HG02981 (cell line): Measurements from ENCODE around the gene IKBKE.
"Not testable (repeated sequence)": the region's sequence is repeated elsewhere in the genome, so short reads cannot be mapped to it uniquely, and the experiment has no call there.

Experiments
- ATAC-seq: cut with Tn5 transposase; IDR thresholded peaks from one replicate; pipeline ENCODE4 v1.9.1; 2021; ENCODE audit warnings: mild to moderate bottlenecking, moderate library complexity; ENCODE audit not compliant: unreplicated experiment

IKBKE gene

DNA sequence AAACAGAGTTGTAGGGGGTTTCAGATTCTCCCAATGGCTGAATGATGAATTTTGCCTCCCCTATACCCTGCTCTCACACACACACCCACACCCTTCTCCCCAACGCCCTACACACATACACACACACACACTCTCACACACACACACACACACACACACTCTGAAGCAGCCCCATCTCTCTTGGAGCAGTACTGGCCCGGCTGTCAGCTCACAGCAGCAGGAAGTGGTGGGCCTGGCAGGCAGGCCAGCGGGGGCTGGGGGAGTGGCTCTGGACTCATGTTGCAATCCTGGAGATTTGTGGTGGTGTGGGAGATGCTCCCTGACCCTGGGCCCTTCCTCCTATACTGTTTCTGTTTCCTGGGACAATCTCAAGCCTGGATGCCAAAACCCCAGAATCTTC is 2.2 kb downstream of the IKBKE start:
- no peak for ATAC-seq

DNA sequence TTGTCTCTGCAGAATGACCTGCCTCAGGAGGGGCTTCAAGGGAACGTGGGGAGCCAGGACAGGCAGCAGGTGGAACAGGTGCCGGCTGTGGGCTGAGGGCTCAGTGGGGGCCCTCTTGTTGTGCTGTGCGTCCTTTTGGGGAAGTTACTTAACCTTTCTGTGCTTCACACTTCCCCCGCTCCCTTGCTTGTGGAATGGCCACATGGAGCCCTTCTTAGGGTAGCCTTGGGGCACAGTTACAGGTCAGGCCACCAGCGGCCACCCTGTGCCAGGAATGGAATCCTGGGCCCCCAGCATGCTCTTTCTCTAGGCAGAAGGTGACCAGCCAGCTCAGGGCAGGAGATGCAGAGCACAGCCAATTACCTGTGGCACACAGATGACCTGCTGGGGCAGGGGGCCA is 2.6 kb downstream of the IKBKE start:
- no peak for ATAC-seq

DNA sequence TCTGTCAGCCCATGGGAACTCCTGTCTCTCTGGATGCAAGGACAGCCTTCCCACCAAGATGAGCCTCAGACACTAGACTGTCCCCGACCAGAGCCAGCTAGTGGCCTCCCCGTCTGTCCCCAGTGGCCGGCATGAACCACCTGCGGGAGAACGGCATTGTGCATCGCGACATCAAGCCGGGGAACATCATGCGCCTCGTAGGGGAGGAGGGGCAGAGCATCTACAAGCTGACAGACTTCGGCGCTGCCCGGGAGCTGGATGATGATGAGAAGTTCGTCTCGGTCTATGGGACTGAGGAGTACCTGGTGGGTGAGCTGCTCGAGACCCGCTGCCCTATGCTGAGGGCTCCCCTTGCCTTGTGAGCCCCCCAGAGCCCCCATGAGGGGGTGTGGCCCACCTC is 5.8 kb downstream of the IKBKE start:
- ATAC-seq: no peak

DNA sequence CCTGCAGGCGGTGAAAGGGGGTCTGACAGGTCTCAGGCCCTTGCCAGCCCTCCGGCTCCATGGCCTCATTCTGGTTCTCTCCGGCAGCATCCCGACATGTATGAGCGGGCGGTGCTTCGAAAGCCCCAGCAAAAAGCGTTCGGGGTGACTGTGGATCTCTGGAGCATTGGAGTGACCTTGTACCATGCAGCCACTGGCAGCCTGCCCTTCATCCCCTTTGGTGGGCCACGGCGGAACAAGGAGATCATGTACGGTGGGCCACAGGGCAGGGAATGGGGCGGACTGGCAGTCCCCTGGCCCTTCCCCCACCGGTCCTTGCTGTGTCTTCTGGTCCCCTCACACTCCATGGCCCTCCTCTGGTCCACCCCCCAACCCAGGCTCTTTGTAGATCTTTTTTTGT is 6.3 kb downstream of the IKBKE start:
- no peak for ATAC-seq

DNA sequence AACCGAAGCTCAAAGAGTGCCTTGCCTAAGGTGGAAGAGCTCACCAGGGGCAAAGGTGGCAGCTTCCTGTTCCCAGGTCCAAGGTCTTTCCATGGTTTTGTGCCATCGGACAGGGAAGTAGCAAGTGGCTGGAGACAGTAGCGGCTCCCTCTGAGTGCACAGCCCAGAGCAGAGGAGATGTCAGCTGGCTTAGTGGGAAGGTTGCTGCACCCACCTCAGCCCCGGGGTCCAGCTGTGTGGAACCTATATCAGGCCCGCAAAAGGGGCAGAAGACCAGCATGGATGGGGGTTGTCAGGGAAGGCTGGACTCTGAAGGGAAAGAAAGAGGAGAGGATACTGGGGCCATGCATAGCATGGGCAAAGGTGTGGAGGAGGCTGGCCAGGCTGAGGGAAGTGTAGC is 6.8 kb downstream of the IKBKE start:
- no peak for ATAC-seq

DNA sequence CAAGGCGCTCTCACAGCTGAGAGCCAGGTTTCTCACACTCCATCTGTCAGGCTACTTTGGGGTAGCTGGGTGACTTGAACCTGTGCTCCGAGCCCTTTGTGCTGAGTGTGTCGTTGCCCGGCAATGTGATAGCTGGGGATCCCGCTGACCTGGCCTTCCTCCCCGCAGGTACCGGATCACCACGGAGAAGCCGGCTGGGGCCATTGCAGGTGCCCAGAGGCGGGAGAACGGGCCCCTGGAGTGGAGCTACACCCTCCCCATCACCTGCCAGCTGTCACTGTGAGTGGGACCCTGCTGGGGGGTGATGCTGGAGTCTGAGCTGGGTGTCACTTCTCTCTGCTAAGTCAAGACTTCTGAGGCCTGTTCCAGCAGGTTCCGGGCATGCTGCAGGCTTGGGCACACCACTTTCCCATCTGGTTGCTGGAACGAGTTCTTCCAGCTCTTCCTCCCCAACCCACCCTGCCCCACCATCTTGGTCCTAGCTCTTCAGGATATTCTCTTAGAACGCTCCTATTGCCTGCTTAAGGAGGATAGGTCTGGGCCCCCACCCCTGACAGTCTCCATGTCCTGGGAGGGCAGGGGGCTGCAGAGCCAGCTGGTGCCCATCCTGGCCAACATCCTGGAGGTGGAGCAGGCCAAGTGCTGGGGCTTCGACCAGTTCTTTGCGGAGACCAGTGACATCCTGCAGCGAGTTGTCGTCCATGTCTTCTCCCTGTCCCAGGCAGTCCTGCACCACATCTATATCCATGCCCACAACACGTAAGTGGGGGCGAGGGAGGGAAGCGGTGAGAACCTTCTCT is 7.5 kb downstream of the IKBKE start:
- no peak for ATAC-seq

DNA sequence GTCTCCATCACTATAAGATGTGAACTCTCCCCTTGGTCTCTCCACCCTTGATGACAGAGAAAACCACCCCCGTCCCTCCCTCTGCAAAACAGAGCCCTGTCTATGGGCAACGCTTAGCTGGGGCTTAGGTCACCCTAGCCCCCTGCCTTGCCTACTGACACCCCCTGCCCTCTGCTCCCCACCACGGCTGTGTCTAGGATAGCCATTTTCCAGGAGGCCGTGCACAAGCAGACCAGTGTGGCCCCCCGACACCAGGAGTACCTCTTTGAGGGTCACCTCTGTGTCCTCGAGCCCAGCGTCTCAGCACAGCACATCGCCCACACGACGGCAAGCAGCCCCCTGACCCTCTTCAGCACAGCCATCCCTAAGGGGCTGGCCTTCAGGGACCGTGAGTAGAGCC is 8.5 kb downstream of the IKBKE start:
- ATAC-seq: no peak

DNA sequence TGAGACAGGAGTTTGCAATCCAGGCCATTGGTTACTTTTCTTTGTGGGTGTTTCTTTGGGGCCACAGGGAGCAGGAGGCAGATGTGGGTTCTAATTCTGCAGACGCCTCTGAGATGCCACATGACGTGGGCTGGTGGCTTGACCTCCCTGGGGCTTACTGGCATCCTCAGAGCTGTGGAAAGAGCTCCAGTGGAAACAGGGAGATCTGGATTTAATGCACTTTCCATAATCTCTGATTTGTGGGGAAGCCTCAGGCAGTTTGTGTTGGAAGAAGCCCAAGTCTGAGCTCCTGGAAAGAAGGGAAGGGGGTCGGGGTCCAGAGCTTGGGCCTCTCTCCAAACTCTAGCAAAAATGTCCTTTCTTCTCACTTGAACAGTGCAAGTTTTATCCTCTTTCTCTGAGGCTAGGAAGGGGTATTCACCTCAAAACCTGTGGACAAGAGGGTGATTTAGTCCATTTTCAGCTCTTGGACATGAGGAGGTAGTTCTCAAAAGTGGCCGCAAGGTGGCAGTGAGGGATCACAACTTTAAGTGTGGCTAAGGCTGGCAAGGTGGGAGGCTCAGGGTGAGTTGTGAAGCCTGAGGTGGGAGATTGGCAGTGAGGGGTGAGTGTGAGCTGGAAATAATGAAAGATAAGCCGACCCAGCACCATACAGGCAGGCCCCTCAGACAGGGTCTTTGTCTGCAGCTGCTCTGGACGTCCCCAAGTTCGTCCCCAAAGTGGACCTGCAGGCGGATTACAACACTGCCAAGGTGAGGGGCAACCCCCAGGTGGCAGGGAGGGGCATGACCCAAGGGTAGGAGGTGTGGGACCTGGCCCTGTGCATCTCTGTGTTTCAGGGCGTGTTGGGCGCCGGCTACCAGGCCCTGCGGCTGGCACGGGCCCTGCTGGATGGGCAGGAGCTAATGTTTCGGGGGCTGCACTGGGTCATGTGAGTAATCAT is 9.2 kb downstream of the IKBKE start:
- no peak for ATAC-seq

DNA sequence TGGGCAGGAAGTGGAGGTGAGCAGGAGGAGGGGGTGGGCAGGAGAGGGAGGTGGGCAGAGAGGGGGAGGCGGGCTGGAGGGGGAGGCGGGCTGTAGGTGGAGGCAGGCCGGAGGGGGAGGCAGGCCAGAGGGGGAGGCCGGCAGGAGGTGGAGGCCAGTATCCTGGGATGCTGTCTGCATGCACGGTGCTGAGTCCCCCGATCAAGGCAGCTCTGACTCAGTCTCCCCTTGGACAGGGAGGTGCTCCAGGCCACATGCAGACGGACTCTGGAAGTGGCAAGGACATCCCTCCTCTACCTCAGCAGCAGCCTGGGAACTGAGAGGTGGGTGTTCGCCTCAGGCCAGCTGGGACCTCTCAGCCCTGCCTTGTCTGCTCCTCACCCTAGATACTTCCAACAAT is 9.9 kb downstream of the IKBKE start:
- no peak for ATAC-seq

DNA sequence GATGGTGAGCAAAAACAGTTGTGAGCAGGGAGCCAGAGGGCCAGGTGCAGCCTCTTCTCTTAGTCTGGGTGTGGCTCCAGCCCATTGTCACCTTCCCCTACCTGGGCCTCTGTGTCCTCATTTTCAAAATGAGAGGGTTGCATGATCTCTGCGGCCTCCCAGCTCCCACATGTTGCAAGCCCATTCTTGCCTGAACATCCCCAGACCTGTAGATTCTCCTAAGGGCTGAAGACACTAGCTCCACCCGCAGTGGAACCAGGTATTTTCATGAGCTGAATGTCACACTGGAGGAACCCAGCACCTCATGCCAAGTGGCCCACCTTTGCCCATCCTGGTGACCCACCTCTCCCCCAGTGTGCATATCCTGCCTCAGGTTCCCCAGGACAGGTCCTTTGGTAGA is 12.3 kb downstream of the IKBKE start:
- no peak for ATAC-seq

DNA sequence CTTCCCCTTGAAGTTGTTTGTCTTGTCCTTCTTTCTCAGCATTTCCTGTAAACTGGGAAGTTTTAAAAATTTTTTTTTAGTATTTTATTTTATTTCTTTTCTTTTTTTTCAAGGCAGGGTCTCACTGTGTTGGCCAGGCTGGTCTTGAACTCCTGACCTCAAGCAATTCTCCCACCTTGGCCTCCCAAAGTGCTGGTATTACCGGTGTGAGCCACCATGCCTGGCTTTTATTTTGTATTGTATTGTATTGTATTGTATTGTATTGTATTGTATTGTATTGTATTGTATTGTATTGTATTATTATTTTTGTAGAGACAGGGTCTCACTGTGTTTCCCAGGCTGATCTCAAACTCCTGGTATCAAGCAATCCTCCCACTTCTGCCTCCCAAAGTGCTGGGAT is 13.6 kb downstream of the IKBKE start:
- ATAC-seq: not testable (repeated sequence)

DNA sequence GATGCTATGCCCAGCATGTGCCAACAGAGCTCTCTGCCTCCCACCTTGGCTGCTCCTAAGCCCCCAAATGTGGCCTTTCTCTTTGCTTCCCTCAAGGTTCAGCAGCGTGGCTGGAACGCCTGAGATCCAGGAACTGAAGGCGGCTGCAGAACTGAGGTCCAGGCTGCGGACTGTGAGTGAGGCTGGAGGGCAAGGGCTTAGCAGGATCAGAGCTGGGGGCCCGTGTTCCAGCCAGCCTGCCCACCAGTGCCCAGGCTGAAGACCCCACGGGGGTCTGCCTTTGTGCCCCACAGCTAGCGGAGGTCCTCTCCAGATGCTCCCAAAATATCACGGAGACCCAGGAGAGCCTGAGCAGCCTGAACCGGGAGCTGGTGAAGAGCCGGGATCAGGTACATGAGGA is 14.6 kb downstream of the IKBKE start:
- no peak for ATAC-seq

DNA sequence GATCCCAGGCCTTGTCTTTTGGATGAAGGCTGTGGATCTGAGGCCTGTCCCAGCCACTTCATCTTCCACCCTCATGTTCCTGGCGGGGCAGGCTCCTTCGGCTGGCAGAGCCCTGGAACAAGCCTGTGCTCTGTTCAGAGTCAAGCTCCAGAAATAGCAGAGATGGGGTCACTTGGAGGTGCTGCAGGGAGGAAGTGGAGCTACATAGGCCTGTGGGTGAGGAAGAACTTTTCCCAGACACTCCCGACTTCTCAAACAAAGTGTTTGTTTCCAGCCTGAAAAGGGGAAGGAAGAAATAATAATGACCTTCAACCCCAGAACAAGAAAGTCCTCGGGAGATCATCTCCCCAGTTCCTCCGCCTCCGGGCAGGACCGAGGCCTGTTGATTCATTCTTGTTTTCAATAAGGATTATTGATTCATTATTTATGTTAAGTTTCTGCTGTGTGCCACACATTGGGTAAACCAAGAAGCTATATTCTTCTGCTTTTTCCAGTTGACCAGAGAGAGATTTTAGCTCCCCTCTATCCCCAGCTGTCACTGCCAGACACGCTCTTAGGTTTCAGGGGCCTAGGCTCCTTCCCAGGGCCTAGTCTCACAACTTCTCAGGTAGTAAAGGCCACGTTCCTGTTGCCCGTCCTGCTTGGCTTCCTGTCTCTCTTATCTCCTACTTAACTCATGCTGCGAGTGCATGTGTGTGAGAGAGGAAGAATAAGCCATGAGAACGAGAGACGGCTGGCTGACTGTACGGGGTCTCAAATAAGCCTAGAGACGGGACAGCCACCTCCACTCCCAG is 16.9 kb downstream of the IKBKE start:
- ATAC-seq: no peak

DNA sequence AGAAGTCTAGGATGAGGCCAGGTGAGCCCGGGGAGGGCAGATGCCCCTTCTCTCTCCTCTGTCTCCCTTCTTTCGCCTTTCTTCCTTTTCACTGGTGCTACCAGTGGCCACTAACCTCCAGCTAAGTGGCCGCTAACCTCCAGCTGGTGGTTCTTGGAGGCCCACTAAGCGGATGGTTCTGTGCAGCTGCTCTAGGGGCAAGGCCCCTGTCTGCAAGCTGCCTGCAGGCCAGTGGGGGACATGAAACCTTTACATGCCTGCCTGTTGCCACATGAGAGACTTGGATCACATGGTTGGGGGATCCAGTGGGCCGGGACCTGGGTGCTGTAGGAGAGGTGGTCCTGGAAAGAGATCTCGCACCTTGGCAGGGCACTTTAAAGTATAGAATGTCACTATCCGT is 17.7 kb downstream of the IKBKE start:
- no peak for ATAC-seq

DNA sequence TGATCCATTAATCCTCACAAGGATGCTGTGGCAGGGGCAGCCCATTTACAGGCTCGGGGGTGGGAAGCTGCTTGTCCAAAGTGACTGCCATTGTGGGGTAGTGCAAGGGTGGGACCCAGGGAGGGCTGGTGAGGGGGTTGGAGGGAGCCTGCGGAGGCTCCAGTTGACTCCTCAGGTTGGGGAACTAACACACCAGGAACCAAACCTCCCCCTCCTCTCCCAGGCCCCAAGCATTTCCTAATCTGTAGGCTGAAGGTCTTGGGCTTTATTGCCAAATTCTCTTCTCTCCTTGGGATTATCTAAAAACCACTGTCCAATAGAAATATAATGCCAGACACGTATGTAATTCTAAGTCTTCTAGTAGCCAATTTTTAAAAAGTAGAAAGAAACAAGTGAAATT is 18.2 kb downstream of the IKBKE start:
- ATAC-seq: no peak

DNA sequence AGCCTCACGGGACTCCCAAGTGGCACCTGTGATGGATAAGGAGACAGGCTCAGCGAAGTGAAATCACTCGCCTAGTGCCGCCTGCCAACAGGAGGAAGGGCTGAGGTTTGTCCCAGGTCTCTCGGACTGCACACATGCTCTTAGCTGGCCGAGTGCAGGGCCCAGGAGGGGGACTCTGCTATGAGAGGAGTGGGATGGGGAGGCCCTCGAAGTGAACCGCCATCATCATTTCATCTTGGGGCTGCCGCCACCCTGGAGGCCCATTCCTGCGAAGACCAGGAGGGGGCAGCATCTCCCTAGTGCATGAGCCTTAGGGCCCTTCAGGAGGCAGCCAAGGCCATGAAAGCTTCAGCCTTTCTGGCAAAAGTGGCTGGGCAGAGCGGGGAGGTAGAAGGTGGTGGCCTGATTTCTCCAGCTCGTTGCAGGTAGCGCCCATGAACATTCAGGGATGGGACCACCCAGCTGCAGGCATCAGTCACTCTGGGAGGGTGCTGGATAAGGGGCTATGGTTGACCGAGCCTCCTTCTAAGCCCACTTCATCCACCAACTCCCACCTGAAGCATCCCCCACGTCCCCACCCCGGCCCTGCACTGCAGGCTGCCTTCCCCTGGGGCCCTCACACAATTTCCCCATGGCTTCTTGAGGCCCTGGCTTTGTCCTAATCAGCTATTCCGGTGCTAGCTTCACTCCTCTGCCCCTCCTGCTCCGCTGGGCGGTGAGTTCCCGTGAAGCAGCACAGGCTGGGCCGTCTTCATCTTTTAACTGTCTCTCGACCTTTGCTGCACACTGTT is 19.9 kb downstream of the IKBKE start:
- ATAC-seq: no peak

DNA sequence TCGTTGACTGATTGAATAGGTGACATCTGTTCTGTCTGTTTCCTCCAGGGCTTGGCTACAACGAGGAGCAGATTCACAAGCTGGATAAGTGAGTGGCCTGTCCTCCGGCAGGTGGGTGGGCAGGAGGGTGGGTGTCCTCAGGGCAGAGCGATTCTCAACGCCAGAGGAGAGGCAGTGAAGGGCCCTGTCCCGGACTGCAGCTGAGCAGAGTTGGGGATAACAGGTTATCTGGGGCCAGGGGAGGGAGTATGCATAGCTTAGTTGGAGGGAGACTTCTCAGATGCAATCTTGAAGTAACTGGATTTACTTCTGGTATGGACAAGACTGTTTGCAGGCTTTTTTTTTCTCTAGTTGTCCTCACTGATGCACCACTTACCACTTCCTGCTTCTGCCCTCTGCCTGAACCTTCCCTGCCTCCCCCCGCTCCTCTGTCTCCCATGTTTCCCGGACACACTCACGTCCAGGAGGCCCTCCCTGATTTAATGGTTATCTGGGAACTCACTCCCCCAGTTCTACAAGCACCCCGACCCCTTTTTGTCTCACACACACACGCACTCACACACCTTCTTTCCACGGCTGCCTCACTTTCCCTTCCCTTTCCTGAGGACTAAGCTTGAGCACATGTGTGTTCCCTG is 20.6 kb downstream of the IKBKE start:
- no peak for ATAC-seq

DNA sequence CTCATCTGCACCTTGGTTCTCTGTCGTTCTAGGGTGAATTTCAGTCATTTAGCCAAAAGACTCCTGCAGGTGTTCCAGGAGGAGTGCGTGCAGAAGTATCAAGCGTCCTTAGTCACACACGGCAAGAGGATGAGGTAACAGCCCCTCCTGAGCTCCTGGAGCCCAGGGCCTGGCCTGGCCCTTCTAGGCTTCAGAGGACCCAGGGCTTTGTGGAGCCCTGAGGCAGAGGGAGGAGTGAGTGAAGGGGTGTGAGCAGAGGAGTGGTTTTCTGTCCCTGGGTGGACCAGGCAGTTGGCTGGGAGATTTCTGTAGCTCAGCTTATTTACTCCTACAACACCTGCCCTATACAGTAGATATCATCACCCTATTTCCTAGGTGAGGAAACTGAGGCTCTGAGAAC is 21.3 kb downstream of the IKBKE start:
- ATAC-seq: no peak

DNA sequence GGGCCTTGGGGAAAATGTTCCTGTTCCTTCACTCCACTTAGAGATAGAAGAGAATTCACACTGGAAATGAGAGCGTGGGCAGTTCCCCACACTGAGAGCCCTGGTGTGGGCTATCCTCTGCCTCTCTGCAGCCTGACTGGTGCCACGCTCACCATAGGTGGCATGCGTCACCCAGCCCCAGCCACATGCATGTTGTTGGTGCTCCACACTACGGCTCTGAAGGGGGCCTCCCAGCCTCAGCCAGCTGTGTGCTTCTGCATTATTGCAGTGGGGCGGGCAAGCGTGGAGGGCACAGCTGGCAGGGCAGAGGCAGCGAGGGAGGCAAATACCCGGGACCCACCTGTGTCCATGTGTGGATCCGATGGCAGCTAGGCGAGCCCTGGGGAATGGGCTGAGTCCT is 22.3 kb downstream of the IKBKE start:
- ATAC-seq: no peak

DNA sequence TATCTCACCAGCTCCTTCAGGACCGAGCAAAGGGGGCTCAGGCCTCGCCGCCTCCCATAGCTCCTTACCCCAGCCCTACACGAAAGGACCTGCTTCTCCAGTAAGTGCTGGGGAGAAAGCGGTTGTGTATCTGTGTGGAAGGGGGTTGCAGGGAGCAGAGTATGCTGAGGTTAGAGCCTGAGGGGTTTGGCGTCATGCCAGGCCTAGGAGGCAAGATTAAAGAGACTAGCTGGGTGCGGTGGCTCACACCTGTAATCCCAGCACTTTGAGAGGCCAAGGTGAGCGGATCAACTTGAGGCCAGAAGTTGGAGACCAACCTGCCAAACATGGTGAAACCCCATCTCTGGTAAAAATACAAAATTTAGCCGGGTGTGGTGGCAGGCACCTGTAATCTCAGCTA is 23.0 kb downstream of the IKBKE start:
- no peak for ATAC-seq
